ENCODE results near the gene INAVA.

DNA sequence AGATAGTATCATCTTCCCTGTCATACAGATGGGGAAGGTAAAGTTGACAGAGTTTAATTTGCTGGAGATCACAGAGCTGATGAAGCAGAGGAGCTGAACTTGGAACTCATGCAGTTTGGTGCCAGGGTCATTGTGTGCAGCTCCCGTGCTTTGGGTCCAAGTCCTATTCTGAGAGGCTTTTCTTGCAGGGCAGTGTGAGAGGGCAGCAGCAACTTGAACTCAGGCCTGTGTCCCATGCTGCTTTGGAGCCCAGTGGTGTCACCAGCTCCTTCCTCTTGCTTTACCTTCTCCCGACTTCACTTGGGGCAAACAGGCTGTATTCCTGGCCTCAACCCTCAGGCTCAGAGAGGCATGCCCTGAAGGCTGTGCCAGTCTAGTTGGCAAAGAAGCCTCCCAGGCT, 24.7 kb downstream of the INAVA start:
- TF ChIP-seq EZH2phosphoT487 (IDR thresholded peaks at IDR 0.05; ENCODE audit: borderline replicate concordance, low read length), result no peak
- TF ChIP-seq, protein P1, sequence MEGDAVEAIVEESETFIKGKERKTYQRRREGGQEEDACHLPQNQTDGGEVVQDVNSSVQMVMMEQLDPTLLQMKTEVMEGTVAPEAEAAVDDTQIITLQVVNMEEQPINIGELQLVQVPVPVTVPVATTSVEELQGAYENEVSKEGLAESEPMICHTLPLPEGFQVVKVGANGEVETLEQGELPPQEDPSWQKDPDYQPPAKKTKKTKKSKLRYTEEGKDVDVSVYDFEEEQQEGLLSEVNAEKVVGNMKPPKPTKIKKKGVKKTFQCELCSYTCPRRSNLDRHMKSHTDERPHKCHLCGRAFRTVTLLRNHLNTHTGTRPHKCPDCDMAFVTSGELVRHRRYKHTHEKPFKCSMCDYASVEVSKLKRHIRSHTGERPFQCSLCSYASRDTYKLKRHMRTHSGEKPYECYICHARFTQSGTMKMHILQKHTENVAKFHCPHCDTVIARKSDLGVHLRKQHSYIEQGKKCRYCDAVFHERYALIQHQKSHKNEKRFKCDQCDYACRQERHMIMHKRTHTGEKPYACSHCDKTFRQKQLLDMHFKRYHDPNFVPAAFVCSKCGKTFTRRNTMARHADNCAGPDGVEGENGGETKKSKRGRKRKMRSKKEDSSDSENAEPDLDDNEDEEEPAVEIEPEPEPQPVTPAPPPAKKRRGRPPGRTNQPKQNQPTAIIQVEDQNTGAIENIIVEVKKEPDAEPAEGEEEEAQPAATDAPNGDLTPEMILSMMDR (IDR thresholded peaks at IDR 0.05; ENCODE audit: low read depth, low read length, poor library complexity, severe bottlenecking), result no peak

Measured in DOHH2 (cell line).